ENCODE measurements around the gene KDM7A. TPM values are rescaled to one million over a fixed set of nuclear protein-coding genes. Genes with fewer than 3 reads are reported as not detected.
A peak's percentile ranks its signal among the peaks of the same experiment; 100 is the strongest.

KDM7A gene
- total and polyA plus RNA-seq, 12 donors = 2.7 to 16.4 (median 11.8) TPM

GRCh38 chr7:140160308-140160707, 16.5 kb downstream of the KDM7A start:
- intact Hi-C loops (cut with DNase I) = no loop called here
- WGBS, 2 donors = 30 to 32% methylated on average over 2 of the region's 2 CpGs
- H3K4me1 ChIP-seq = peaks cover 0 to 80% (median 43%) of the 10 kb centered on the region in 9 donors
- H3K9me3 ChIP-seq = no peaks in the 10 kb centered on the region
- DNase-seq = no peak
- peaks cover 0 to 11% (median 0%) of the 10 kb centered on the region in 9 donors for H3K36me3 ChIP-seq
- no peak overlapping the region for H3K27ac ChIP-seq
- ATAC-seq = peak in 1 of 8 donors; percentile 41
- no peak overlapping the region for H3K4me3 ChIP-seq
- no peak for TF ChIP-seq CTCF (IDR thresholded peaks at IDR 0.05)
- no peaks in the 10 kb centered on the region for H3K27me3 ChIP-seq

- peaks cover 0 to 80% (median 40%) of the 10 kb centered on the region in 9 donors for H3K4me1 ChIP-seq
- WGBS, 2 donors = 97 to 99% methylated on average over 3 of the region's 3 CpGs
- no peak for ATAC-seq
Measured at GRCh38 chr7:140159497-140159896, 17.3 kb downstream of the KDM7A start.

GRCh38 chr7:140156460-140157080, 20.2 kb downstream of the KDM7A start:
- 67 to 86% methylated on average over 2 of the region's 2 CpGs for WGBS, 2 donors
- H3K4me3 ChIP-seq = no peak overlapping the region
- peaks cover 0 to 11% (median 0%) of the 10 kb centered on the region in 9 donors for H3K36me3 ChIP-seq
- no peak for ATAC-seq
- no peaks in the 10 kb centered on the region for H3K9me3 ChIP-seq
- DNase-seq = no peak
- intact Hi-C loops (cut with DNase I) = no loop called here
- no peak for TF ChIP-seq CTCF (IDR thresholded peaks at IDR 0.05)
- H3K4me1 ChIP-seq = peaks cover 0 to 69% (median 52%) of the 10 kb centered on the region in 9 donors
- H3K27ac ChIP-seq = peak overlapping the region in 2 of 10 donors; percentile 10 to 27
- no peaks in the 10 kb centered on the region for H3K27me3 ChIP-seq

More at GRCh38 chr7:140159497-140159896, 17.3 kb downstream of the KDM7A start:
- Histone ChIP-seq H3K4me3 (no peak overlapping the region), H3K27me3 (no peaks in the 10 kb centered on the region), H3K36me3 (peaks cover 0 to 11% (median 0%) of the 10 kb centered on the region in 9 donors), H3K9me3 (no peaks in the 10 kb centered on the region), H3K27ac (no peak overlapping the region)
- intact Hi-C loops (cut with DNase I) = no loop called here
- DNase-seq = no peak
- TF ChIP-seq CTCF (IDR thresholded peaks at IDR 0.05) = no peak

- WGBS, 2 donors = 38 to 40% methylated on average over 4 of the region's 4 CpGs
- Histone ChIP-seq H3K27ac (peak overlapping the region in 4 of 10 donors; percentile 10 to 42 (median 22)), H3K36me3 (peaks cover 0 to 9% (median 0%) of the 10 kb centered on the region in 9 donors), H3K4me1 (peaks cover 0 to 60% (median 46%) of the 10 kb centered on the region in 9 donors), H3K4me3 (no peak overlapping the region), H3K27me3 (no peaks in the 10 kb centered on the region), H3K9me3 (no peaks in the 10 kb centered on the region)
- ATAC-seq = peak in 4 of 8 donors; percentile 37 to 64 (median 48)
- no peak for TF ChIP-seq CTCF (IDR thresholded peaks at IDR 0.05)
- intact Hi-C loops (cut with DNase I) = no loop called here
- no peak for DNase-seq
Measured at GRCh38 chr7:140155428-140155827, 21.4 kb downstream of the KDM7A start.

Measured in heart right ventricle (tissue), 16 donors.